Lung (tissue), 12 donors: Measurements from ENCODE around the gene CAPN13. TPM values are rescaled to one million over a fixed set of nuclear protein-coding genes. Genes with fewer than 3 reads are reported as not detected.
A peak's percentile ranks its signal among the peaks of the same experiment; 100 is the strongest.

ENCODE experiments used
- ATAC-seq: fragments of 200-7000 bp; cut with Tn5 transposase; one replicate; pipeline ENCODE4 v1.9.1; 2020; ENCODE audit warnings: moderate number of reproducible peaks; ENCODE audit not compliant: insufficient read depth, low FRiP score
- DNase-seq, 3 donors: peaks; one replicate each; pipeline ENCODE4 v3.0.0-alpha.2; 2013 to 2017
- H3K27ac ChIP-seq, 2 donors: one replicate each; pipeline ENCODE4 v1.5.1; 2013; ENCODE audit warnings: mild to moderate bottlenecking in 2 of 2, moderate library complexity in 2 of 2, control low read depth in 1 of 2, inconsistent platforms in 1 of 2, low read depth in 1 of 2, low read length in 1 of 2
- H3K27me3 ChIP-seq, 3 donors: one replicate each; pipeline ENCODE4 v1.5.1; 2013; ENCODE audit warnings: low read length in 2 of 3; ENCODE audit not compliant: control insufficient read depth in 3 of 3, insufficient read depth in 3 of 3
- H3K36me3 ChIP-seq, 4 donors: one replicate each; pipeline ENCODE4 v1.5.1; 2013; ENCODE audit warnings: low read length in 4 of 4, mild to moderate bottlenecking in 1 of 4, moderate library complexity in 1 of 4; ENCODE audit not compliant: control insufficient read depth in 4 of 4, insufficient read depth in 4 of 4
- H3K4me1 ChIP-seq, 5 donors: one replicate each; pipeline ENCODE4 v1.5.1; 2013; ENCODE audit warnings: low read length in 5 of 5, mild to moderate bottlenecking in 2 of 5, moderate library complexity in 1 of 5; ENCODE audit not compliant: control insufficient read depth in 5 of 5, insufficient read depth in 5 of 5
- H3K4me3 ChIP-seq: one replicate; pipeline ENCODE4 v1.5.1; 2013; ENCODE audit warnings: mild to moderate bottlenecking, control low read depth, moderate library complexity
- H3K9ac ChIP-seq, 2 donors: one replicate each; pipeline ENCODE4 v1.5.1; 2013; ENCODE audit warnings: low read length in 2 of 2, control low read depth in 1 of 2; ENCODE audit not compliant: insufficient read depth in 1 of 2
- H3K9me3 ChIP-seq, 4 donors: one replicate each; pipeline ENCODE4 v1.5.1; 2013; ENCODE audit warnings: low read length in 3 of 4, mild to moderate bottlenecking in 1 of 4, moderate library complexity in 1 of 4; ENCODE audit not compliant: control insufficient read depth in 4 of 4, insufficient read depth in 3 of 4
- WGBS, 2 donors: extraction: QIAGEN DNeasy Blood & Tissue Kit; methylation state at CpG; one replicate each; pipeline ENCODE4 v1.1.7; 2013; 5-methylcytosine and 5-hydroxymethylcytosine counted together
- polyA plus RNA-seq, 2 donors: library from polyadenylated mRNA; stranded (reverse); fragments of 200-250 nt; gene quantifications; one replicate each; pipeline ENCODE4 v1.2.1, GENCODE V29; 2013
- total RNA-seq, 2 donors: library from RNA; depleted of rRNA in 1 of 2; stranded (reverse); fragments of >200 nt in 1 of 2; gene quantifications; one replicate each; pipeline ENCODE4 v1.2.1, GENCODE V29; 2014 to 2021
- TF ChIP-seq, protein P1 (sequence below): IDR thresholded peaks from 2 replicates; pipeline ENCODE4 v1.5.1; 2012; ENCODE audit warnings: mild to moderate bottlenecking; ENCODE audit errors: control extremely low read depth, extremely low read depth
- donor health status: control.
- donor health status: control.
- donor health status: Bipolar disorder and iron deficiency.
- donor health status: healthy.
- donor health status: DM: yes; HTN: yes; CAD: no.

The CAPN13 gene
- total and polyA plus RNA-seq, 4 donors, result 6.6 to 31.6 (median 8.2) TPM

DNA sequence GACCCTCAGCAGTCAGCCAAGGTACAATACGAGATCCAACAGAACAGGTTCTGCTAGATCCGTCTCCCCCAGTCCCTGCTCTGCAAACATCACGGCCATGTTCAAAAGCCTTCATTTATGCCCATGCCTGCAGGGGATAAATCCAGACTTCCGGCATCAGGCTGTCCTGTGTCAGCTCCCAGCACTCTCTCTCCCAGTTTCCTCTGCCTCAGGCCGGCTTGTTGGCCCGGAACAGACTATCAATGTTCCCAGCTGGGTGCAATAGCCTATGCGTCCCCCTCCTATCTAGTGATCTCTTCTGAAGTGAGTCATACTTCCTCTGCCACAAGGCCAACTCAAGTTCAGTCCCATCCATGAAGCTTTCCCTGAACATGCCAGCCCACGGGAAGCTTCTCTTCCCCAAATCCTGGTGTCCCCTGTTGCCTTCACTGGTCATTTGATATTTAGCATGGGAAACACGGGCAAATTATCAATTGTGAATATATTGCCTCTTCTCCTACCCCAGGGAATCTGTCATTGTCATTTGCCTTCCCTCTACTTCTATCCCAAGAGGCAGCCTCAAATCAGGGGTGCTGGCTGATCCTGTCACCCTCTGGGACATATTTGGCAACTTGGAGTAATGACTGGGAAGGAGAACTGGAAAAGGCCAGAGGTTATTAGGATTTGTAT is 51.1 kb downstream of the CAPN13 start:
- Histone ChIP-seq H3K4me3 (no peak overlapping the region), H3K27ac (no peak overlapping the region), H3K36me3 (no peaks in the 10 kb centered on the region), H3K4me1 (peaks cover 0 to 6% (median 0%) of the 10 kb centered on the region in 5 donors), H3K9ac (no peak overlapping the region), H3K9me3 (no peaks in the 10 kb centered on the region), H3K27me3 (peaks cover 0 to 12% (median 7%) of the 10 kb centered on the region in 3 donors)
- DNase-seq, result peak; percentile 21 to 63 (median 39)
- no peak for ATAC-seq
- 45 to 54% methylated on average over 9 of the region's 9 CpGs for whole genome bisulfite sequencing, 2 donors
- TF ChIP-seq, protein P1, sequence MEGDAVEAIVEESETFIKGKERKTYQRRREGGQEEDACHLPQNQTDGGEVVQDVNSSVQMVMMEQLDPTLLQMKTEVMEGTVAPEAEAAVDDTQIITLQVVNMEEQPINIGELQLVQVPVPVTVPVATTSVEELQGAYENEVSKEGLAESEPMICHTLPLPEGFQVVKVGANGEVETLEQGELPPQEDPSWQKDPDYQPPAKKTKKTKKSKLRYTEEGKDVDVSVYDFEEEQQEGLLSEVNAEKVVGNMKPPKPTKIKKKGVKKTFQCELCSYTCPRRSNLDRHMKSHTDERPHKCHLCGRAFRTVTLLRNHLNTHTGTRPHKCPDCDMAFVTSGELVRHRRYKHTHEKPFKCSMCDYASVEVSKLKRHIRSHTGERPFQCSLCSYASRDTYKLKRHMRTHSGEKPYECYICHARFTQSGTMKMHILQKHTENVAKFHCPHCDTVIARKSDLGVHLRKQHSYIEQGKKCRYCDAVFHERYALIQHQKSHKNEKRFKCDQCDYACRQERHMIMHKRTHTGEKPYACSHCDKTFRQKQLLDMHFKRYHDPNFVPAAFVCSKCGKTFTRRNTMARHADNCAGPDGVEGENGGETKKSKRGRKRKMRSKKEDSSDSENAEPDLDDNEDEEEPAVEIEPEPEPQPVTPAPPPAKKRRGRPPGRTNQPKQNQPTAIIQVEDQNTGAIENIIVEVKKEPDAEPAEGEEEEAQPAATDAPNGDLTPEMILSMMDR, result no peak

DNA sequence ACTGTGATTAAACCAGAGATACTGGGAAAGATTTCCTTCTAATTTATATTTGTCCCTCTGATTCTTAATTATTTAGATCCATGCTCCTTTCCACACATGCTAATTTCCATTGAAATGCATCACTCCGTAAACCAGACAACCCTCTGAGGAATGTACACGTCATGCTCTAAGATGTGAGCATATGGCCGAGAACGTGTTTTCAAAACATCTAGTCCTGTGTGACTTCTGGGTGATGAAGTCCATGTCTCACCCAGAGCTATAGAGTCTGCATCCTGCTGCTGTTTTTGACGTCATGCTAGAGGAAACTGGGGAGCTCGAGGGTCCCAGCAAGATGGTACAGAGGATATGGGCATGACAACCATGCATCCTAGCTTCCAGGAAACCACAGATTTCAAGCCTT is 53.6 kb downstream of the CAPN13 start:
- H3K9me3 ChIP-seq, result no peaks in the 10 kb centered on the region
- no peak overlapping the region for H3K4me3 ChIP-seq
- H3K36me3 ChIP-seq, result no peaks in the 10 kb centered on the region
- H3K9ac ChIP-seq, result no peak overlapping the region
- no peak for ATAC-seq
- peaks cover 0 to 7% (median 7%) of the 10 kb centered on the region in 3 donors for H3K27me3 ChIP-seq
- H3K27ac ChIP-seq, result no peak overlapping the region
- TF ChIP-seq, protein P1, result no peak
- DNase-seq, result no peak
- H3K4me1 ChIP-seq, result peaks cover 0 to 6% (median 0%) of the 10 kb centered on the region in 5 donors
- 66 to 76% methylated on average over 6 of the region's 6 CpGs for WGBS, 2 donors

DNA sequence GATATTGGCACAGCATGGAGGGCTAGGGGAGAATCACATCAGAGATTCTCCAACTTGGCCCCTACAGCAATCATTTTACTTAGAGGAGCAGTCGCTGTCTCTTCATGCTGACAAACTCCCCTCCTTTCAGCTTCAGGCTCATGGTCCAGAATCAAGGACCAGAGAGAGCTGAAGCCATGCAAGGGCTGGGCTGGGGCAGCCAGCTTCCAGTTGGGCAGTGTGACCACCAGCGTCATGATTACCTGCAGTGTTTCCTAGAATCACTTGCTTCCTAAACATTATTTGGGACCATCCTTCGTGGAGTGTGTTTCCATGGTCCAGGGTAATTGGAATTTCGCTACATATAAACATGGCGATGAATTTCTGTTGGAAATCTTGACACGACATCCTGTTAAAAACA is 54.4 kb downstream of the CAPN13 start:
- 86 to 91% methylated on average over 6 of the region's 6 CpGs for WGBS, 2 donors
- H3K36me3 ChIP-seq, result no peaks in the 10 kb centered on the region
- H3K27me3 ChIP-seq, result peaks cover 0 to 5% (median 3%) of the 10 kb centered on the region in 3 donors
- peaks cover 0 to 6% (median 0%) of the 10 kb centered on the region in 5 donors for H3K4me1 ChIP-seq
- TF ChIP-seq, protein P1, result no peak
- no peak overlapping the region for H3K27ac ChIP-seq
- no peak overlapping the region for H3K9ac ChIP-seq
- H3K4me3 ChIP-seq, result no peak overlapping the region
- H3K9me3 ChIP-seq, result no peaks in the 10 kb centered on the region
- DNase-seq (no peak), ATAC-seq (no peak)
